HG02981 (cell line): ENCODE measurements around the gene C1QL4.

ENCODE experiments used
- ATAC-seq: cut with Tn5 transposase; IDR thresholded peaks from one replicate; pipeline ENCODE4 v1.9.1; 2021; ENCODE audit warnings: mild to moderate bottlenecking, moderate library complexity; ENCODE audit not compliant: unreplicated experiment

Gene C1QL4

GRCh38 chr12:49348781-49349180 is 11.8 kb upstream of the C1QL4 start:
- ATAC-seq = no peak

GRCh38 chr12:49347311-49348193 is 10.6 kb upstream of the C1QL4 start:
- ATAC-seq = peak; percentile 52

- ATAC-seq = no peak
Measured at GRCh38 chr12:49346659-49347310, 9.8 kb upstream of the C1QL4 start, which contains the start of gene DNAJC22. Gene DNAJC22 (plus strand): TSS chr12:49346888. CDS start chr12:49348873, 1,985 bp downstream.

GRCh38 chr12:49345825-49346658 is 9.1 kb upstream of the C1QL4 start:
- ATAC-seq = no peak

GRCh38 chr12:49345051-49345824 is 8.2 kb upstream of the C1QL4 start:
- no peak for ATAC-seq

GRCh38 chr12:49344486-49345050 is 7.6 kb upstream of the C1QL4 start:
- no peak for ATAC-seq

GRCh38 chr12:49342914-49343731 is 6.1 kb upstream of the C1QL4 start:
- ATAC-seq = no peak

- ATAC-seq = peak; percentile 61
Measured at GRCh38 chr12:49342066-49342913, 5.3 kb upstream of the C1QL4 start.

- no peak for ATAC-seq
Measured at GRCh38 chr12:49341777-49342065, 4.7 kb upstream of the C1QL4 start.

- no peak for ATAC-seq
Measured at GRCh38 chr12:49340971-49341776, 4.2 kb upstream of the C1QL4 start.

- ATAC-seq = no peak
Measured at GRCh38 chr12:49340095-49340870, 3.3 kb upstream of the C1QL4 start.

GRCh38 chr12:49339464-49339861 is 2.5 kb upstream of the C1QL4 start:
- ATAC-seq = no peak

GRCh38 chr12:49338830-49339463 is 2.0 kb upstream of the C1QL4 start:
- ATAC-seq = no peak

GRCh38 chr12:49335955-49336644 is 888 bp downstream of the C1QL4 start:
- no peak for ATAC-seq

- ATAC-seq = no peak
Measured at GRCh38 chr12:49335118-49335954, 1.7 kb downstream of the C1QL4 start.
